GM12892 (cell line): ENCODE measurements around the gene PTPRN2.

Experiments used
- POLR2A ChIP-seq: IDR thresholded peaks from 2 replicates; pipeline ENCODE4 v1.6.1; 2011; ENCODE audit warnings: low read depth, low read length, control low read depth
- POLR2AphosphoS5 ChIP-seq: IDR thresholded peaks from 2 replicates; pipeline ENCODE4 v1.6.1; 2011; ENCODE audit warnings: low read depth, low read length, control low read depth
- TAF1 ChIP-seq: IDR thresholded peaks from 2 replicates; pipeline ENCODE4 v1.6.1; 2011; ENCODE audit warnings: low read depth, mild to moderate bottlenecking, control low read depth, low read length, borderline replicate concordance

- TF ChIP-seq POLR2A (no peak), POLR2AphosphoS5 (no peak), TAF1 (no peak)
Observed at GRCh38 chr7:157538321-157538720, 1049.3 kb downstream of the PTPRN2 start.
